Cardiac fibroblast (primary cell): ENCODE data around the gene PLEKHG2.
A peak's percentile ranks its signal among the peaks of the same experiment; 100 is the strongest.

Experiments used
- DNase-seq, 2 donors: peaks; one replicate each; pipeline versions ENCODE4 v3.0.0 to v3.0.0-alpha.2; 2010; ENCODE audit warnings: low read depth in 2 of 2
- H3K4me3 ChIP-seq, 2 donors: replicated peaks in 1 of 2; 1 replicate in 1 of 2; 2 replicates in 1 of 2; pipeline ENCODE4 v1.5.1; 2011; ENCODE audit warnings: low read depth in 2 of 2, low read length in 2 of 2, mild to moderate bottlenecking in 2 of 2, moderate library complexity in 1 of 2
- TF ChIP-seq, protein P1 (sequence below): IDR thresholded peaks from one replicate; pipeline ENCODE4 v1.5.1; 2011; ENCODE audit warnings: low read depth, mild to moderate bottlenecking, low read length, inconsistent platforms

PLEKHG2 gene

GRCh38 chr19:39386557-39386956 is 25.9 kb upstream of the PLEKHG2 start:
- TF ChIP-seq, protein P1, sequence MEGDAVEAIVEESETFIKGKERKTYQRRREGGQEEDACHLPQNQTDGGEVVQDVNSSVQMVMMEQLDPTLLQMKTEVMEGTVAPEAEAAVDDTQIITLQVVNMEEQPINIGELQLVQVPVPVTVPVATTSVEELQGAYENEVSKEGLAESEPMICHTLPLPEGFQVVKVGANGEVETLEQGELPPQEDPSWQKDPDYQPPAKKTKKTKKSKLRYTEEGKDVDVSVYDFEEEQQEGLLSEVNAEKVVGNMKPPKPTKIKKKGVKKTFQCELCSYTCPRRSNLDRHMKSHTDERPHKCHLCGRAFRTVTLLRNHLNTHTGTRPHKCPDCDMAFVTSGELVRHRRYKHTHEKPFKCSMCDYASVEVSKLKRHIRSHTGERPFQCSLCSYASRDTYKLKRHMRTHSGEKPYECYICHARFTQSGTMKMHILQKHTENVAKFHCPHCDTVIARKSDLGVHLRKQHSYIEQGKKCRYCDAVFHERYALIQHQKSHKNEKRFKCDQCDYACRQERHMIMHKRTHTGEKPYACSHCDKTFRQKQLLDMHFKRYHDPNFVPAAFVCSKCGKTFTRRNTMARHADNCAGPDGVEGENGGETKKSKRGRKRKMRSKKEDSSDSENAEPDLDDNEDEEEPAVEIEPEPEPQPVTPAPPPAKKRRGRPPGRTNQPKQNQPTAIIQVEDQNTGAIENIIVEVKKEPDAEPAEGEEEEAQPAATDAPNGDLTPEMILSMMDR: no peak
- DNase-seq: no peak
- H3K4me3 ChIP-seq: no peak overlapping the region

DNA sequence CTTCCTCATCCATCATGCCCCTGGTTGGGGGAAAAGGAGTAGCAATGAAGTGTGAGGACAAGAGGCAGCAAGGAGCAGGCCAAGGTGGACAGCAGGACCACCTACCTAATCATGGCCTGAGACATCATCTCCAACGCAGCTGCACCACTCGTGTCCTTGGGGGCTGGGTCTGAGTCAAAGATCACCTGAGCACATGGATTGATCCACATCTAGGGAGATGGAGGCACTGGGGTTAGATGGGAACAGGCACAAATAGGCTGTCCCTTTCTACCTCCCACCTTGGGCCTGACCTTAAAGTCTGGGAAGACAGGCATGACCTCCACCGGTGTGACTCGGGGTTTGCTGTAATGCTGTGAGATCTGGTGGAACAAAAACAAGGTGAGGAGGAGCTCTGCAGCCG is 23.8 kb upstream of the PLEKHG2 start:
- no peak for DNase-seq
- TF ChIP-seq, protein P1: no peak
- H3K4me3 ChIP-seq: no peak overlapping the region

DNA sequence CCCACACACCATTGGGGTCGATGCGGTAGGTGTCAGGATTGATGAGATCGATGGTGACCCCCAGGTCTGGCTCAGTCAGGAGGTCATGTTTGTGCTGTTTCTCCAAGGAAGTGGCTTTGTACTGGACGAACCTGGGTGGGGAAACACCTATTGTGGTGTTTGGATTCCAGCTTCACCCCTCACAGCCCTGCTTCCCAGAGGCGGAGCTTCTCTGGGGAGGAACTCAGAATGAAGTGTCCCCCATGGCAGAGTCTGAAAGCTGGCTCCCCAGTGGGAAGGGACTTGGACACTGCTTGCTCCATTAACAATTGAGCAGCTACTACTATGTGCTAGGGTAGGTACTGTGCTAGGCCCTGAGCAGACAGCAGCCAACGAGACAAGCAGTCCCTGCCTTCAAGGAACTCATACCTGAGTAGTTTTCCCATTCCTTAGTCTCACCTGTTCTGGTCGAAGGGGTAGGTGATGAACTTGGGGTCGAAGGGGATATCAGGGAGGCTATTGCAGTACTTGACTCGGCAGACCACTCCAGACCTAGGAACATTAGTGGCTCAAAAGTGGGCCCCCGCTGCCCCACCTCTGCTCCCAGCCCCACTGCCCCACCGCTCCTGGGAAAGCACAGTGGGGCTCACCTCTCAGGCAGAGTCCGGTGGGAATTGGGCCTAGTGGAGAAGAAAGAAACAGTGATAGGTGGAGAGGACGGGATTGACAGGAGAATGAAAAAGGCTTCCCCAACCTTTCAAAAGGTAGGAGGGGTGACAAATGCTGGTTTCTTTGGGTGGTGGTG is 22.6 kb upstream of the PLEKHG2 start:
- no peak for DNase-seq
- H3K4me3 ChIP-seq: peak overlapping the region; percentile 87 to 98
- TF ChIP-seq, protein P1: no peak

DNA sequence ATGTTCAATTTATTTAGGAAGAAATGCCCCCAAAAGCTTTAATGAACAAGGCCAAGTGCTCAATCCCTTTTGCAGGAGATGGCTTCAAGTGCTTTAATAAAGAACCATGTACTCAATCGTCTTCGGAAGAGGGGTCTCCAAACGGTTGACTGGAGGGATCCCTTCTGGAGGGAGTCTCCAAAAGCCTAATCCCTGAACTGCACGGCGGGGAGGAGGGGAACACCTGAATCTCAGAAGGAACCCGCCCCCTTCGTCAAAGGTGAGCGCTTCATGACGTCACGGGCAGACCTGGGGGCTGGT is 22.1 kb upstream of the PLEKHG2 start:
- TF ChIP-seq, protein P1: no peak
- peak overlapping the region; percentile 87 to 98 for H3K4me3 ChIP-seq
- no peak for DNase-seq

DNA sequence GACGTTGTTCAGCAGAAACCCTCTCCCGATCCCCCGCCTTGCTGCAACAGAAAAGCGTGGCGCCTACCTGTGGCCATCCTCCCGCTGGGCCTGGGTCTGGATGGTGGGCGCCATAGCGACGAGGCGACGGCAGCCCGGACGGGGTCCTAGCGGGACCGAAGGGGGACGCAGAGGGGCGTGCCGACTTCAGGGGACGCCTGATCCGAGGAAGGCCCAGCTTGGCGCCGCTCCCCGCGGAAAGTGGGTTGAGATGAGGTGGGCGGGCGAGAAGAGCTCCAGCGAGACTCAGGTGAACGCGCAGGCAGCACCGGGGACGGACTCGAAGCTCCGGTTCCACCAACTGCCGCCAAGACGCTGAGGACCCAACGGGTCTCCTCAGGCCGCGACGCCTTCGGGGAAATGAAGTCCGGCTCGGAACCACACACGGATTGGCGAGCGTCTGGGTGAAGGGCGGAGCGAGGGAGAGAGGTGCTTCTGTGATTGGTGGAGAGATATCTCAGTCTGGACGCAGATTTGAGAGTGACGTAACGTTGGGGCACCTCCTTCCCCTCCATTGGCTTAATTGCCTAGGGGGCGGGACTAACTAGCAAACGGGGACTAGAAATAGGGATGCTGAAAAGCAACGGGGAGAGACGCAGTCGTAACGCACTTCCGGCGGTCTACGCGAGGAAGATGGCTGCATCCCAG is 21.6 kb upstream of the PLEKHG2 start, which contains the start of the genes MED29 and PAF1:
MED29 (plus strand) TSS at position 628 of the 687 bp plus-strand sequence; CDS start at position 673, 45 bp downstream.
PAF1 (minus strand) TSS at position 356 of the 687 bp plus-strand sequence; CDS start at position 114, 242 bp downstream.
- peak within 1 kb of the TSS; percentile 98 for H3K4me3 ChIP-seq
- DNase-seq: peak; percentile 100
- TF ChIP-seq, protein P1: no peak

DNA sequence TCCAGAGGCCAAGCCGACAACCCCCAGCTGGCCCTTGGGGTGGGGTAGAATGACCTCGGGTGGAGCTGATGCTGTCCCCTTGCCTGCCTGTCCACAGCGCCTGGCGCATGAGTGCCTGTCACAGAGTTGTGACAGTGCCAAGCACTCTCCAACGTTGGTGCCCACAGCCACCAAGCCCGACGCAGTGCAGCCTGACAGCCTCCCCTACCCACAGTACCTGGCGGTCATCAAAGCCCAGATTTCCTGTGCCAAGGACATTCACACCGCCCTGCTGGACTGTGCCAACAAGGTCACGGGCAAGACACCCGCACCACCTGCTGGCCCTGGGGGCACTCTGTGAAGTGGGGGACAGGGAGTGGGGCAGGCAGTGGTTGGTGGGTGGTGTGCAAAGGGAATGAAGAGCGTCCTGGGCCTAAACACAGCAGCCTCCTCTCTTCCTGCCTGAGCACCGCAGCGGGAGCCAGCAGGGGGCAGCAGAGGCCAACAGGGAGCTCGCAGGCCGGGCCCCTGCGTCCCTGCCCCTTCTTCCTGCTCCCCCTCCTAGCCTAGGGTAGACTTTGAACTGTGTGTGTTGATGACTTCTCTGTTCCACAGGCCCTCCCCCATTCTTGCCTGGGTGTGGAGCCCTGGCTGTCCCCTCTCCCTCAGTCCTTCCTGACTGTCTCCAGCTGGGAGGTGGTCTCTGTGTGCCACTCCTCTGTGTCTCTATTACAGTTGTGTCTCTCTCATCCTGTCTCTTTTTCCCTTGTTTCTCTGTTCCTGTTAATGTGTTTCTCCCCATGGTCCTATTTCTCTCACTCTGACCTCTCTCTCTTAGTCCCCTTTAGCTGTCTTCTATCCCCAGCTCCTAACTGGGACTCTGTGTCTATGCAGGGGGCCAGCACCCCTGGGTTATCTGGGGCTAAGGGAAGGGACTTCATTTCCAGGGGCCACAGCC is 14.8 kb upstream of the PLEKHG2 start:
- peak; percentile 88 to 91 for DNase-seq
- no peak overlapping the region for H3K4me3 ChIP-seq
- TF ChIP-seq, protein P1: peak; percentile 98
